ENCODE results near the gene RIT2.

GRCh38 chr18:43061318-43061717 lies 54.2 kb downstream of the RIT2 start:
- TF ChIP-seq PBX3 (CRISPR knock-in tag; IDR thresholded peaks at IDR 0.05) (no peak), ZNF747 (tag by site-specific recombination; IDR thresholded peaks at IDR 0.05) (no peak), CTCF (tag by site-specific recombination; IDR thresholded peaks at IDR 0.05) (no peak), ZNF362 (tag by site-specific recombination; IDR thresholded peaks at IDR 0.05) (no peak), PATZ1 (tag by site-specific recombination; IDR thresholded peaks at IDR 0.05) (no peak), TSHZ1 (tag by site-specific recombination; IDR thresholded peaks at IDR 0.05; ENCODE audit: borderline replicate concordance) (no peak), ZNF544 (tag by site-specific recombination; IDR thresholded peaks at IDR 0.05) (no peak), ZNF239 (tag by site-specific recombination; IDR thresholded peaks at IDR 0.05) (no peak), ZXDB (tag by site-specific recombination; IDR thresholded peaks at IDR 0.05) (no peak), ZSCAN18 (tag by site-specific recombination; IDR thresholded peaks at IDR 0.05) (no peak), PRDM2 (tag by site-specific recombination; IDR thresholded peaks at IDR 0.05; ENCODE audit: borderline replicate concordance) (no peak), HOXA7 (CRISPR knock-in tag; IDR thresholded peaks at IDR 0.05; ENCODE audit: borderline replicate concordance) (no peak), ZNF324 (tag by site-specific recombination; IDR thresholded peaks at IDR 0.05) (no peak), PRDM10 (tag by site-specific recombination; IDR thresholded peaks at IDR 0.05) (no peak)
